Stimulated activated CD4-positive, alpha-beta T cell treated with anti-CD3 and anti-CD28 coated beads, Interleukin-12 subunit alpha, Interleukin-12 subunit beta, amount 100 ng/mL, for 48 hours (primary cell): ENCODE results near the gene GNPTG.

Experiments
- DNase-seq, 3 donors: peaks; one replicate each; pipeline ENCODE4 v3.0.0-alpha.2; 2020; ENCODE audit warnings: low read depth in 2 of 3, low spot score in 1 of 3

Gene GNPTG

GRCh38 chr16:1371054-1371978 lies 19.6 kb downstream of the GNPTG start:
- DNase-seq, result no peak

- DNase-seq, result no peak
Observed at GRCh38 chr16:1372292-1372950, 20.7 kb downstream of the GNPTG start.

GRCh38 chr16:1374418-1375297 lies 22.9 kb downstream of the GNPTG start:
- no peak for DNase-seq

- DNase-seq, result no peak
Observed at GRCh38 chr16:1375298-1375640, 23.5 kb downstream of the GNPTG start.

- DNase-seq, result no peak
Observed at GRCh38 chr16:1375741-1376410, 24.1 kb downstream of the GNPTG start.

- DNase-seq, result no peak
Observed at GRCh38 chr16:1377406-1378010, 25.8 kb downstream of the GNPTG start.

- DNase-seq, result no peak
Observed at GRCh38 chr16:1378087-1378803, 26.5 kb downstream of the GNPTG start.

- DNase-seq, result peak; percentile 50 to 65 (median 54)
Observed at GRCh38 chr16:1378804-1379303, 27.1 kb downstream of the GNPTG start.

- peak; percentile 52 to 71 (median 69) for DNase-seq
Observed at GRCh38 chr16:1379304-1380076, 27.8 kb downstream of the GNPTG start.

- no peak for DNase-seq
Observed at GRCh38 chr16:1380195-1380594, 28.5 kb downstream of the GNPTG start.

- no peak for DNase-seq
Observed at GRCh38 chr16:1381612-1382406, 30.1 kb downstream of the GNPTG start.

GRCh38 chr16:1383556-1383955 lies 31.8 kb downstream of the GNPTG start:
- DNase-seq, result no peak

GRCh38 chr16:1385232-1385631 lies 33.5 kb downstream of the GNPTG start:
- no peak for DNase-seq

- no peak for DNase-seq
Observed at GRCh38 chr16:1387331-1387730, 35.6 kb downstream of the GNPTG start.

- no peak for DNase-seq
Observed at GRCh38 chr16:1389762-1390161, 38.0 kb downstream of the GNPTG start.

GRCh38 chr16:1390239-1390779 lies 38.6 kb downstream of the GNPTG start:
- no peak for DNase-seq

GRCh38 chr16:1392826-1393225 lies 41.1 kb downstream of the GNPTG start:
- no peak for DNase-seq
